Body of pancreas (tissue), 4 donors: Measurements from ENCODE around the gene GRB10.

Experiments used
- POLR2A ChIP-seq, 3 donors: fragments of 450-650 bp; IDR thresholded peaks; one replicate each; pipeline ENCODE4 v1.6.1; 2016; ENCODE audit warnings: antibody characterized with exemption in 3 of 3, mild to moderate bottlenecking in 2 of 3
- TF ChIP-seq, protein P1 (sequence below), 7 experiments: fragments of 450-650 bp in 4 of 7; fragments of 200-600 bp in 3 of 7; sonication (generic) in 3 of 7; IDR thresholded peaks; one replicate each; pipeline ENCODE4 v1.5.1; 2016 to 2019; ENCODE audit warnings: antibody characterized with exemption in 7 of 7

DNA sequence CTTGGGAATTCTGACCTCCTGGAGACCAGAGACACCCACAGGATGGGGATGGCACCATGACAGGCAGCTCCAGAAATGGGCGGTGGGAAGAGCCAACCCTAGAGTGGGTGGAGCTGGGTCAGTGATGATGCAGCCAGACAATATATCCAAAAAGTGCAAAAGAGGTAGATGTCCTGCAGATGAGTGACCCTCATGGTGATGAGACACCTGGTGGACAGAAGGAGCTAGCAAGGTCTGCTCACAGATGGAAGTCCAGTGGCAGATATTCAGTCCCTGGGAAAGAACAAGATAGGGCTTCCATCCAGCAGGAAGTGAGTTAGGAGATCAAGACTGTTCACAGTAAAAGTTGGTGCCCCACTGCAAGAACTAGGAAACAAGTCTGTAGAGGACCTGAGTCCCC is 19.2 kb upstream of the GRB10 start:
- TF ChIP-seq, protein P1, sequence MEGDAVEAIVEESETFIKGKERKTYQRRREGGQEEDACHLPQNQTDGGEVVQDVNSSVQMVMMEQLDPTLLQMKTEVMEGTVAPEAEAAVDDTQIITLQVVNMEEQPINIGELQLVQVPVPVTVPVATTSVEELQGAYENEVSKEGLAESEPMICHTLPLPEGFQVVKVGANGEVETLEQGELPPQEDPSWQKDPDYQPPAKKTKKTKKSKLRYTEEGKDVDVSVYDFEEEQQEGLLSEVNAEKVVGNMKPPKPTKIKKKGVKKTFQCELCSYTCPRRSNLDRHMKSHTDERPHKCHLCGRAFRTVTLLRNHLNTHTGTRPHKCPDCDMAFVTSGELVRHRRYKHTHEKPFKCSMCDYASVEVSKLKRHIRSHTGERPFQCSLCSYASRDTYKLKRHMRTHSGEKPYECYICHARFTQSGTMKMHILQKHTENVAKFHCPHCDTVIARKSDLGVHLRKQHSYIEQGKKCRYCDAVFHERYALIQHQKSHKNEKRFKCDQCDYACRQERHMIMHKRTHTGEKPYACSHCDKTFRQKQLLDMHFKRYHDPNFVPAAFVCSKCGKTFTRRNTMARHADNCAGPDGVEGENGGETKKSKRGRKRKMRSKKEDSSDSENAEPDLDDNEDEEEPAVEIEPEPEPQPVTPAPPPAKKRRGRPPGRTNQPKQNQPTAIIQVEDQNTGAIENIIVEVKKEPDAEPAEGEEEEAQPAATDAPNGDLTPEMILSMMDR (IDR thresholded peaks at IDR 0.05): no peak
- no peak for TF ChIP-seq POLR2A (IDR thresholded peaks at IDR 0.05)
